Fibroblast of the conjunctiva (primary cell): ENCODE data around the gene FAM221B.

ENCODE experiments used
- DNase-seq: peaks from one replicate; pipeline ENCODE4 v3.0.0-alpha.2; 2010; ENCODE audit warnings: low read depth

The FAM221B gene

GRCh38 chr9:35828716-35829083 is at the start of gene FAM221B:
Gene FAM221B, minus strand, starts transcription at chr9:35828732. Its CDS starts 2,571 bp downstream, at chr9:35826161.
- DNase-seq = no peak

DNA sequence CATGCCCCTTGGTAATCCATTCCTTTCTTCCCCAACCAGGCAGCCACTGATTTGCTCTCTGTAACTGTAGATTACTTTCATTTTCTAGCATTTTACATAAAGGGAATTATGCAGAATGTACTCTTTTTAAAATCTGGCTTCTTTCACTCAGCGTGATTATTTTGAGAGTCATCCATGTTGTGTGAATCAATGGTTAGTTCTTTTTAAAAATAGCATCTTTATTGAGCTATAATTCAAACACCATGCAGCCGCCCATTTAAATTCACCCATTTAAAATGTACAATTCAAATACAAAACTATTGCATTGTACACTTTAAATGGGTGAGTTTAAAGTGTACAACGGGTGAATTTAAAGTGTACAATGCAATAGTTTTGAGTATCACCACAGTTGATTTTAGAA is 44.0 kb upstream of the FAM221B start:
- no peak for DNase-seq

GRCh38 chr9:35871545-35871944 is 43.0 kb upstream of the FAM221B start:
- DNase-seq = no peak

GRCh38 chr9:35870351-35870923 is 41.9 kb upstream of the FAM221B start, which contains the start of gene OR13J1:
Gene OR13J1, minus strand, starts transcription at chr9:35870401. Its CDS starts 0 bp downstream, at chr9:35870401.
- DNase-seq = no peak

- DNase-seq = no peak
Observed at GRCh38 chr9:35869621-35870216, 41.2 kb upstream of the FAM221B start.

DNA sequence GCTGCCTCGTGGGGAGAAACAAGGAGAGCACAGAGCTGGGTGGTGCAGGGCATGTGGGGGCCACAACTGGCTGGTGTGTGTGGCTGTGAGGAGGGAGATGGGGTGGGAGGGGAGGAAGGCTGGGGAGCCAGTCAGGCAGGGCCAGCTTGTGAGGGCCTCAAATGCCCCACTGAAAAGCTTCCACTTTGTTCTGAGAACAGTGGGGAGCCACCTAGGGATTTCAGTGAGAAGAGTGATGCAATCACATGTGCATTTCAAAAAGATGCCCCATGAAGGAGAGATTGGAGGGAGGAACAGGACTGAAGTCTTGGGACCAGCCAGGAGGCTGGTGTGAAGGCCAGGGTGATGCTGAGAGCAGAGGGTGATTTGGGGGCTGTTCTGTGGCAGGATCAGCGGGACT is 40.4 kb upstream of the FAM221B start:
- DNase-seq = no peak

GRCh38 chr9:35867538-35867937 is 39.0 kb upstream of the FAM221B start:
- DNase-seq = no peak

- no peak for DNase-seq
Observed at GRCh38 chr9:35864695-35865255, 36.2 kb upstream of the FAM221B start.

DNA sequence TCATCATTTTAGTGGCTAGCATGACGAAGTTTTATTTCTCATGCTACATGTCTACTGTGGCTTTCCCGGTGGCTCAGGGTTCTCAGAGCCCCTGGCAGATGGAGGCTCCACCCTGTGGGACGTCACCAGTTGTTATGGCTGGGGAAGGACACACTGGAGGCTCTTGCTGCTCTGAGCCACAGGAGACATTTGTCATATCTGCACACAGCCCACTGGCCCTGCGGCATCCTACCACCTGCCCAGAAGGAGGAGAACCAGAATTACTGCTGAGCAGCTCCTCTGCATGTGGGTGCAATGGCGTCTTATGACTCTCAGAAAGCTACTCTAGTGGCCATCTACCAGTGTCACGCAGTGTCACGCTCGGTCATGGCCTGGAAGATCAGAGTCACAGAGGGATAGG is 35.1 kb upstream of the FAM221B start:
- no peak for DNase-seq

DNA sequence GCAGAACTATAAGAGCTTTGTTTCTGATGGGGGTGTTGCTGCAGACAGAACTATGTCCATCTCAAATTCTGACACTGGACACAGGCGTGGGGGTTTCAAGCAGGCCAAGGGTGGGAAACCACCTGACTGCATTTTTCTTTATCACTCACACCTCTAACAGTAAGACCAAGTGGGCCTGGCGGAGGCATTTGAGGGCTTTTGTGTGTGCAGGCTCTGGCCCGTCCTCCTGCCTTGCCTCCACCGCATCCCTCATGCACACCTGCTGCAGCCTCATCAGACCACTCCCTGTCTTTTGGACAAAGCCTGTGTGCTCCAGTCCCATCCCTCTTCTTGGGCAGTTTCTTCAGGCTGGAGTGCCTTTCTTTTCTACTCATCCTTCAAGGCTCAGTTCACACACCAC is 33.8 kb upstream of the FAM221B start:
- DNase-seq = no peak

- no peak for DNase-seq
Observed at GRCh38 chr9:35861161-35861897, 32.8 kb upstream of the FAM221B start.

- DNase-seq = no peak
Observed at GRCh38 chr9:35859990-35860339, 31.4 kb upstream of the FAM221B start.

- no peak for DNase-seq
Observed at GRCh38 chr9:35859310-35859989, 30.9 kb upstream of the FAM221B start.

DNA sequence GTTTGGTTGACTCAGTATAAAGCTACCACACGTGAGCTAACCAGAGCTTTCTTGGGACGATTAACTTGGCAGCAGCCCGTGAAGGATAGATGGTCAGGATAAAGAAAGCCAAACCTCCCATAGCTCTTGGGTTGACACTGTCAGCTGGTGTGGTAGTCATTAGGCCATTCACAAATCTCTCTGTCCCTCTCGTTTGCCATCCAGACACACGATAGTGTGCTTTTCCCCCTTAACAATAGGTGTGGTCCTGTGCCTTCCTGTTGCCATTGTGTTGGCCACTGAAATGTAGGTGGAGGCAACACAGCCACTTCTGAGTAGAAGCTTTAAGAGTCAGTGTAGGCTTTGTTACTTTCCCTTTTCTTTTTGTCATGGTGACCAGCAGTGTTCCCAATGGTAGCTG is 29.9 kb upstream of the FAM221B start:
- DNase-seq = no peak

DNA sequence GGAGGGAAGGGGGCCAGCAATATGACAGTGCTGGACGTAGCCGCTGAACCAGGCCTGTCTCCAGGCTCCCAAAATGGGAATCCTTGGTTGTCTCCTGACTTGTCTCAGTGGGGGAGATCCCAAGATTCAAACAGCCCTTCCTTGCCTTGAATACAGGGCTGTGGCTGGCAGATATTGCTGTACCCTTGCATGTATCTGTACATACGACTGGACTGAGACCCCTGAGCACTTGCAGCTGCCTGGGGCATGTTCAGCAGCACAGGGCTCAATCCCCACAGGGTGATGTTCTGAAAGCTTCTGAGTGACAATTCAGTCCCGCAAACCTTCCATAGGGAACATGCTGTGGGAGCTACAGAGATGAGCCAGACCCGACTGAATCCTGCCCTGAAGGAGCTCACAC is 28.4 kb upstream of the FAM221B start:
- no peak for DNase-seq

DNA sequence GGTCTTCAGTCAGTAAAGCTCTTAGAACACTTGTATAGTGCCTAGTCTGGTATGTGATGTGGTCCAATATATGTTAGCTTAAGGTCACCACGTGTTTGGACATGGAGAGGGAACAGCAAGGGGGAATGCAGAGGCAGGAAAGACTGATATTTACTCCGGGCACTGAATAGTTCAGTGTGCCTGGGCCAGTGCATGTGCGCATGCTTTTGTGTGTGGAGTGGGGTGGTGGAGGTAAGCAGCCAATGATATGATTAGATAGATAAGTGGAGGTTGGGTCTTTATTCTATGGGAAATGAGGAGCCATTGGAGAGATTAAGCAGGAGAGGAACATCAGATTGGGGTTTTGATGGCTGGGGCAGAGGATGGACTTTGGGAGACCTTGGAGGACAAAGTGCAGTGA is 27.7 kb upstream of the FAM221B start:
- no peak for DNase-seq

DNA sequence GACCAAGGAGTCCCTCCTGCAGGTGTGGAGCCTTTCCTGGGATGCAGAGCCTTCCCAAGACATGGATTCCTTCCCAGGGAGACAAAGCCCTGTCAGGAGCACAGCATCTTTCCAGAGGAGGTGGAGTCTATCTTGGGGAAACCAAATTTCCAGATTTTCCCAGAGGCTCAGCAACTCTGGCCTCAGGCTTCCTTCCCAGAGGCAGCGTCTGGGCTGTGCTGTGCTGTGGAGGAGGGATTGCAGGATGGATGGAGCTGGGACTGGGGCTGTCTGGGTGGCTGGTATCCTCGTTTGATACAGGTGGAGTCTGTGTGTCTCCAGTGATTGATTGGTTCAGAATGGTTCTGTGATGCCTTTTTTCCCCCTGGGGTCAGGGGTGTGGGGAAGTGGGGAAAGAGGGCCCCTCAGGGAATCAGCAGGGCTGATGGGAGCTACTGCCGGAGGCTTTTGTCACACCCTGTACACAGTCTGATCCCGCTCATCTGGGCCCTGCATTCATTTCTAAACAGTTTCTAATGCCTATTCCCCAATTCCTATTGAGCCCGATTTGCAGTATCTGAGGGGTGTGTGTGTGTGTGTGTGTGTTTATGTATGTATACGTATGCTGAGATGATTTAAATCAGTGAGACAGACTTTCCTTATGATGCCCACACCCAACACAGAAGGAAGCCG is 25.7 kb upstream of the FAM221B start:
- DNase-seq = no peak

DNA sequence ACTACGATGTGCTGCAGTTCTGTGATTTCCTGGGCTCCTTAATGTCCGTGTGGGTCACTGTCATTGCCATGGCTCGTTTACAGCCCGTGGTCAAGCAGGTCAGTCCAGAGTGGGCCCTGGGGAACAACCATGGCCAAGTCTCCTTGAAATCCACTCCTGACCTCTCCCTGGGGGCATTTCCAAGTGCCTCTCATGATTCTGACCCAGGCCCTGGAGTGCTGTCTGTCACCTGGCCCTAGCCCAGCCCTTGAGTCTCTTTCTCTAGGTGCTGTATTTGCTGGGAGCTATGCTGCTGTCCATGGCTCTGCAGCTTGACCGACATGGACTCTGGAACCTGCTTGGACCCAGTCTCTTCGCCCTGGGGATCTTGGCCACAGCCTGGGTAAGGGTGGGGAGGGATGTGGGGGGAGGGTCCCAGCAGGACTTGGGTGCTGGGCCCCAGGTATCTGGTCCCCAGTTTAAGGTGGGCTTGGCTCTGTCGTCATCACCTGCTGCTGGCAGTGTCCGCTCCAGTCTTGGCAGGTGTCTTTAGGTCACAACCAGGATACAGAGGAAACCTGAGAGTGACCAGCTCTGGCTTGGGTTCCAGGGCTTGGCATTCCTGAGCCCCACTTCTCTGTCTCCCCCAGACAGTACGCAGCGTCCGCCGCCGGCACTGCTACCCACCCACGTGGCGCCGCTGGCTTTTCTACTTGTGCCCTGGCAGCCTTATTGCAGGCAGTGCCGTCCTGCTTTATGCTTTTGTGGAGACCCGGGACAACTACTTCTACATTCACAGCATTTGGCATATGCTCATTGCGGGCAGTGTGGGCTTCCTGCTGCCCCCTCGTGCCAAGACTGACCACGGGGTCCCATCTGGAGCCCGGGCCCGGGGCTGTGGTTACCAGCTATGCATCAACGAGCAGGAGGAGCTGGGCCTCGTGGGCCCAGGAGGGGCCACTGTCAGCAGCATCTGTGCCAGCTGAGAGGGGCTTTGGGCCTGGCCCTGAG is 24.6 kb upstream of the FAM221B start:
- no peak for DNase-seq

GRCh38 chr9:35852267-35852815 is 23.8 kb upstream of the FAM221B start:
- no peak for DNase-seq

GRCh38 chr9:35847792-35848572 is 19.4 kb upstream of the FAM221B start:
- no peak for DNase-seq
